ENCODE data around the gene FNDC3B.
"Not testable (repeated sequence)": the region's sequence is repeated elsewhere in the genome, so short reads cannot be mapped to it uniquely, and the experiment has no call there.

Gene FNDC3B

DNA sequence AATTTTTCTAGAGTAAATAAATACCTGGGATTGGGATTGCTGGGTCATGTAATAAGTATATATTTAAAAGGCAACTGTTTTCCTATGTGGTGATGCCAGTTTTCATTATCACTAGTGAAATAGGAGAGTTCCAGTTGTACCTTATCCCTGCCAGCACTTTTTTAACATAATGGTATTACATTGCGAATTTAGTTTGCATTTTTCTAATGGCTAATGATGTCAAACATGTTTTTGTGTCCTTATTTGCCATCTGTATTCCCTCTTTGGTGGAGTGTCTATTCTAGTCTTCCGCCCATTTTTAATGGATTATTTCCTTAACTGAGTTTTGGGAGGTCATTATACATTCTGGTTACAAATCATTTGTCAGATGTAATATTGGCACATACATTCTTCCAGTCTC lies 320.6 kb downstream of the FNDC3B start:
- no peak overlapping the region for H3K4me3 ChIP-seq (ENCODE audit: low read depth, low read length)
- DNase-seq (ENCODE audit: low read depth): no peak
- TF ChIP-seq, protein P1, sequence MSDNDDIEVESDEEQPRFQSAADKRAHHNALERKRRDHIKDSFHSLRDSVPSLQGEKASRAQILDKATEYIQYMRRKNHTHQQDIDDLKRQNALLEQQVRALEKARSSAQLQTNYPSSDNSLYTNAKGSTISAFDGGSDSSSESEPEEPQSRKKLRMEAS (IDR thresholded peaks at IDR 0.05; ENCODE audit: low read depth, low read length): no peak
- TF ChIP-seq, protein P2, sequence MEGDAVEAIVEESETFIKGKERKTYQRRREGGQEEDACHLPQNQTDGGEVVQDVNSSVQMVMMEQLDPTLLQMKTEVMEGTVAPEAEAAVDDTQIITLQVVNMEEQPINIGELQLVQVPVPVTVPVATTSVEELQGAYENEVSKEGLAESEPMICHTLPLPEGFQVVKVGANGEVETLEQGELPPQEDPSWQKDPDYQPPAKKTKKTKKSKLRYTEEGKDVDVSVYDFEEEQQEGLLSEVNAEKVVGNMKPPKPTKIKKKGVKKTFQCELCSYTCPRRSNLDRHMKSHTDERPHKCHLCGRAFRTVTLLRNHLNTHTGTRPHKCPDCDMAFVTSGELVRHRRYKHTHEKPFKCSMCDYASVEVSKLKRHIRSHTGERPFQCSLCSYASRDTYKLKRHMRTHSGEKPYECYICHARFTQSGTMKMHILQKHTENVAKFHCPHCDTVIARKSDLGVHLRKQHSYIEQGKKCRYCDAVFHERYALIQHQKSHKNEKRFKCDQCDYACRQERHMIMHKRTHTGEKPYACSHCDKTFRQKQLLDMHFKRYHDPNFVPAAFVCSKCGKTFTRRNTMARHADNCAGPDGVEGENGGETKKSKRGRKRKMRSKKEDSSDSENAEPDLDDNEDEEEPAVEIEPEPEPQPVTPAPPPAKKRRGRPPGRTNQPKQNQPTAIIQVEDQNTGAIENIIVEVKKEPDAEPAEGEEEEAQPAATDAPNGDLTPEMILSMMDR (IDR thresholded peaks at IDR 0.05; ENCODE audit: low read depth, low read length): no peak
- TF ChIP-seq MYC (IDR thresholded peaks at IDR 0.05; ENCODE audit: low read depth, low read length): no peak
- TF ChIP-seq POLR2A (IDR thresholded peaks at IDR 0.05; ENCODE audit: extremely low read depth, insufficient read length): no peak

DNA sequence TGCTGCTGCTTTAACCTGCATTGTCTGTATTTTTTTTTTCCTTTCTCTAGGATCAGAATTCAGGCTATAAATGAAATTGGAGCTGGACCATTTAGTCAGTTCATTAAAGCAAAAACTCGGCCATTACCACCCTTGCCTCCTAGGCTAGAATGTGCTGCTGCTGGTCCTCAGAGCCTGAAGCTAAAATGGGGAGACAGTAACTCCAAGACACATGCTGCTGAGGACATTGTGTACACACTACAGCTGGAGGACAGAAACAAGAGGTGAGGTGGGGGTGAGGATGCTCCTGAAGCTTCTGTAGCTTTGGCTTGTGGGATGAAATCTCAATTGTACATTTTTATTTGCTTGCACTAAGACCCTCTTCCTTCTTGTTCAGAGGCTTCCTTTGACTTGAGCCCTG lies 323.2 kb downstream of the FNDC3B start:
- no peak for DNase-seq (ENCODE audit: low read depth)
- TF ChIP-seq MYC (IDR thresholded peaks at IDR 0.05; ENCODE audit: low read depth, low read length) (no peak), POLR2A (IDR thresholded peaks at IDR 0.05; ENCODE audit: extremely low read depth, insufficient read length) (no peak)
- TF ChIP-seq, protein P2 (IDR thresholded peaks at IDR 0.05; ENCODE audit: low read depth, low read length): no peak
- TF ChIP-seq, protein P1 (IDR thresholded peaks at IDR 0.05; ENCODE audit: low read depth, low read length): no peak
- no peak overlapping the region for H3K4me3 ChIP-seq (ENCODE audit: low read depth, low read length)

DNA sequence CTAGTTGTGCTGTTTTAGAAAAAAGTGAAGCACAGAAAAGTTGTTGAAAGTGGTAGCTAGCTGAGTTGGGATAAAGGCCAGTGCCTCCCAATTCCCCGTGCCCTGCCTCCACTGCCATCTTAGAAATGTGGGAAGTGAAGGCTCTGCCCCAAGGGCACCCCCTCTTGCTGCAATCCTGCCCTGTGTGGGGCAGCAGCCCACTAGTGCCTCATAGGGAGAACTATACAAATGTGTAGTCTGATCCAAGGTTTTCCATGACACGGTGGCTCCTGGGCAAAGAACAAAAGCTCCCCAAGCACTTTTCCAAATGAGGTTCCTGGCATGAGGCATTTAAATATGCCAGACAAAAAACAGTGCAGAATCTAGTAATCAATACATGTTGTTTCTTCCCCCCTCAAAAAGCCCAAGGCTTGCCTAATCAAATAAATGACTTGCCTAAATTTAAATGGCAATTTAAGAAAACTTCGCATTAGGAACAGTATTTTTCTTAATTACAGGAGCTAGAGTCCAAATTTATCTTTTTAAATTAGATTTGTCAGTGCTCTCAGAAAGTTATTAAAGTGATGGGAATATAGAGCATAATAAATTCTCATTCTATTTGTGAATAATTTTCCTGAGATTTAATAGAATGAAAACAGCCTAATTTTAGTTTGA lies 325.1 kb downstream of the FNDC3B start:
- H3K4me3 ChIP-seq (ENCODE audit: low read depth, low read length): no peak overlapping the region
- no peak for DNase-seq (ENCODE audit: low read depth)
- TF ChIP-seq, protein P1 (IDR thresholded peaks at IDR 0.05; ENCODE audit: low read depth, low read length): no peak

DNA sequence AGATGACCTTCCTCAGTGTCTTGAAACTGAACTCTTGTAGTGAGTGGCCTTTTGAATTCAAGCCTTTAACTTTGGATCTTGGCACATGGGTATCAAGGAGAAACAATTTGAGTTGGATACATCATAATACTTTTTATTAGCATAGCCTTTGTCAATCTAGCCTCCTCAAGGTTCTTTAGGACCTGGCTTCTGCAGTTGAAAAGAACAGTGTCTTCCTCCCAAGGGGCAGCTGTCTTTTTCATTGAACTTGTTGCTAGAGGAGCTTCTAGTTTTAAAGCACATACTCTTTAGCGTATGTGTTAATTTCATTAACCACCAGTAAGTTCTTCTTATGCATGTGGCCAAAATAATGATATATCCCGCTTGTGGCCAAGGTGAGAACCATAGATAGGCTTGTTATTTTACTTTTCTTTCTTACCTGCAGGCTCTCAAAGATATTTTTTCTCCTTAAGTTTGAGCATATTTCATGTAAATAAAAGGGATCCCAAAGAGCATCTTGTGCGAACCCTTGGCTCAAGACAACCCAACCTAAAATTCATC lies 325.7 kb downstream of the FNDC3B start:
- TF ChIP-seq, protein P2 (IDR thresholded peaks at IDR 0.05; ENCODE audit: low read depth, low read length): no peak
- no peak for TF ChIP-seq MYC (IDR thresholded peaks at IDR 0.05; ENCODE audit: low read depth, low read length)
- TF ChIP-seq POLR2A (IDR thresholded peaks at IDR 0.05; ENCODE audit: extremely low read depth, insufficient read length): no peak
- TF ChIP-seq, protein P1 (IDR thresholded peaks at IDR 0.05; ENCODE audit: low read depth, low read length): no peak
- no peak for DNase-seq (ENCODE audit: low read depth)
- H3K4me3 ChIP-seq (ENCODE audit: low read depth, low read length): no peak overlapping the region

DNA sequence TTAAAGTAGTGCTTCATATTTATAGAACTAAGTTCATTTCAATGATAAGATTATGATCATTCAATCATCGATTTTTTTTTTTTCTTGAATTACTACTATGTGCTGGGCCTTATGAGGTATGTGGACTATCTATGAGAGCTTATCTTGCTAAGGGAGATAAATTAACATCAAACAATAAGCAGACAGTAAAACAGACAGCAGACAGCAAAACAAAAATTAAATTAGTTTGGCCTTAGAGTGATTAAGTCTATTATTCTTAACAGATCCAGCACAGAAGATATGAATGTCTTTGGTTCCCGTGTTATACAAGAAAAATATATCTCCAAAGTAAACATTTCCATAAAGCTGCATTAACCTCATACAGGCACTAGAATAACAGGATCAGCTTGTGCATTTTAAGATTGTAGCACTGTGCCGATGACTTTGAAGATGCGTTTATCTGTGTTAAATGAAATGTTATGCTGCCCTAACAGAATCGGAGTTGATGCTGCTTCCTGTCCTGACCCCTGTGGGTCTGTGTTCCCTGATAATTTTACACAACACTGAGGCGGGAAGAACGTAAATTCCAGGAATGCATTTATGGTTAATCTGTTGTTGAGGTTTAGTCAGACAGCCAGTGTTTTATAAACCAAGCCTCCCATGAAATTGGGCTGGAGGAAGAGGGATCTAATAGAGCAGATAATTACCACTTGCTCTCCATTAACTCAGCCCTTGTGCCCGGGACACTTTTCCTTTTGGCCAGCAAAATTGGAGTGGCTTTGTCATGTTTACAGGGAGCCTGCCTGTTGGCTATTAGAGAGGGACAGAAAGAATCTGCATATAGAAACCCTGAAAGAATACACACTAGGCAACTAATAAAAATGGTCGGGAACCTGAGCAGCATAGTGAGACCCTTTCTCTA lies 328.1 kb downstream of the FNDC3B start:
- no peak for DNase-seq (ENCODE audit: low read depth)
- no peak overlapping the region for H3K4me3 ChIP-seq (ENCODE audit: low read depth, low read length)
- TF ChIP-seq MYC (IDR thresholded peaks at IDR 0.05; ENCODE audit: low read depth, low read length) (no peak), POLR2A (IDR thresholded peaks at IDR 0.05; ENCODE audit: extremely low read depth, insufficient read length) (no peak)
- TF ChIP-seq, protein P2 (IDR thresholded peaks at IDR 0.05; ENCODE audit: low read depth, low read length): no peak
- TF ChIP-seq, protein P1 (IDR thresholded peaks at IDR 0.05; ENCODE audit: low read depth, low read length): no peak

DNA sequence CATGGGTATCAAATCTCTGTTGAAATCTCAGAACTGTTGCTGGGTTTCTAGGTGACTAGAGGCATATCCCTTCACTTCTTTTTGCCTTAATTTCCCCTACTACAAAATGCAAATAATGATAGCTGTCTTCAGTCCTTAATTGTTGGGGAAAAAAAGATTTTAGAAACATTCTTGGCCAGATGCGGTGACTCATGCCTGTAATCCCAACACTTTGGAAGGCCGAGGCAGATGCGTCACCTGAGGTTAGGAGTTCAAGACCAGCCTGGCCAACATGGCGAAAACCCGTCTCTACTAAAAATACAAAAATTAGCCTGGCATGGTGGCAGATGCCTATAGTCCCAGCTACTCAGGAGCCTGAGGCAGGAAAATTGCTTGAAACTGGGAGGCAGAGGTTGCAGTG lies 329.2 kb downstream of the FNDC3B start:
- DNase-seq (ENCODE audit: low read depth); H3K4me3 ChIP-seq (ENCODE audit: low read depth, low read length): not testable (repeated sequence)
